Fibroblast of the aortic adventitia (primary cell): ENCODE measurements around the gene TLR9. TPM values are rescaled to one million over a fixed set of nuclear protein-coding genes. Genes with fewer than 3 reads are reported as not detected.

Experiments used
- DNase-seq: peaks from one replicate; pipeline ENCODE4 v3.0.0-alpha.2; 2010; ENCODE audit warnings: low read depth
- H3K4me3 ChIP-seq: 2 replicates; pipeline ENCODE4 v1.5.1; 2011; ENCODE audit warnings: low read depth, mild to moderate bottlenecking, control low read depth, low read length, moderate library complexity
- CTCF ChIP-seq: IDR thresholded peaks from 2 replicates; pipeline ENCODE4 v1.5.1; 2011; ENCODE audit warnings: mild to moderate bottlenecking, low read length, control low read depth, inconsistent platforms; ENCODE audit not compliant: insufficient read depth
- small RNA-seq: library from RNA; depleted of rRNA; stranded (forward); fragments of <200 nt; gene quantifications from one replicate; pipeline ENCODE3, GENCODE V24; 2012
- total RNA-seq: library from RNA; depleted of rRNA; stranded (reverse); fragments of >200 nt; gene quantifications from 2 replicates; pipeline ENCODE4 v1.2.3, GENCODE V29; 2012; ENCODE audit warnings: low replicate concordance

Gene TLR9
- total RNA-seq, 1 donor, result not detected

GRCh38 chr3:52173101-52173500 lies 52.3 kb downstream of the TLR9 start:
- no peak for DNase-seq
- TF ChIP-seq CTCF, result no peak
- H3K4me3 ChIP-seq, result no peak overlapping the region

DNA sequence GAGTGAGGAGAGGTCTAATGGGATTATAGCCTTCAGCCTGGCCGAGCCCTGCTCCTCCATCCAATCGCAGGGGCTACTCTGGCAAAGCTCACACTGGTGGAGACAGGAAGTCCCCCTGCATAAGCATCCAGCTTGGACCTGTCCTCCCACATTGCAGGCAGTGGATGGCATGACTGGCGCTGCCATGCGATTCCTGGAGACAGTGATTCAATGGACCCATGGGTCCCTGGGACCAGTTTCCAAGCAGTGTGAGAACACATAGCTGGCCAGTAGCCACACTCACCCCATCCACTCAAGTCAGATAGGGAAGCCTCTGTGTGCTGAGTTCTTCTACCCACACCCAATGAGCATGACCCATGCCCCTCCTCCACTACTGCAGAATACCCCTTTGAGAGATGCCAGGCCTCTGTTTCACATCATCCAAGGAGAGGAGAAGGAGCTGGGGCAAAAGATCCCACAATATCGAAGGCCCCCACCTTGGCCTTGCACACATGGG lies 53.1 kb downstream of the TLR9 start:
- DNase-seq, result no peak
- TF ChIP-seq CTCF, result no peak
- no peak overlapping the region for H3K4me3 ChIP-seq

- H3K4me3 ChIP-seq, result no peak overlapping the region
- peak; percentile 40 for TF ChIP-seq CTCF
- DNase-seq, result peak; percentile 75
These were observed 53.8 kb downstream of the TLR9 start for GRCh38 chr3:52171514-52172261.

Small RNA genes lying within 50 kb of the gene (small RNA-seq; reads per million reads assigned to genes)
- gene MIRLET7G, result 1,157 reads per million, percentile 99 among the genes with 10 or more reads in this experiment

Other genes with a start within 250 kb of the TLR9 start
- 26.7 and 28.7 TPM in 2 replicates for gene ACY1, start 242.1 kb downstream of the TLR9 start, total RNA-seq
- gene RPL29, start 229.8 kb downstream of the TLR9 start, total RNA-seq, result 155 and 1,532 TPM in 2 replicates
- gene DUSP7, start 169.1 kb downstream of the TLR9 start, total RNA-seq, result 2.9 and 12.8 TPM in 2 replicates
- 1.3 and 10.0 TPM in 2 replicates for gene POC1A, start 71.2 kb downstream of the TLR9 start, total RNA-seq
- gene ALAS1, start 27.5 kb downstream of the TLR9 start, total RNA-seq, result 18.8 and 40.8 TPM in 2 replicates
- gene TWF2, start 13.5 kb upstream of the TLR9 start, total RNA-seq, result 97.5 and 109 TPM in 2 replicates
- gene PPM1M, start 20.1 kb upstream of the TLR9 start, total RNA-seq, result 27.4 and 42.4 TPM in 2 replicates
- gene WDR82, start 53.0 kb upstream of the TLR9 start, total RNA-seq, result 39.6 and 61.5 TPM in 2 replicates
- gene GLYCTK, start 62.2 kb upstream of the TLR9 start, total RNA-seq, result 6.1 and 10.4 TPM in 2 replicates
- 3.4 and 6.0 TPM in 2 replicates for gene DNAH1, start 90.7 kb upstream of the TLR9 start, total RNA-seq
- 41.2 and 54.9 TPM in 2 replicates for gene BAP1, start 184.4 kb upstream of the TLR9 start, total RNA-seq
- 5.8 and 9.0 TPM in 2 replicates for gene PHF7, start 185.0 kb upstream of the TLR9 start, total RNA-seq
- gene SEMA3G, start 219.5 kb upstream of the TLR9 start, total RNA-seq, result 0.49 TPM in 1 of 2 replicates, not detected in the other
- 1.4 and 2.0 TPM in 2 replicates for gene TNNC1, start 228.4 kb upstream of the TLR9 start, total RNA-seq
- gene NISCH, start 230.0 kb upstream of the TLR9 start, total RNA-seq, result 52.7 and 90.8 TPM in 2 replicates